ENCODE measurements around the gene OR11G2.
"Not testable (repeated sequence)": the region's sequence is repeated elsewhere in the genome, so short reads cannot be mapped to it uniquely, and the experiment has no call there.

- TF ChIP-seq CTCF, POLR2AphosphoS5, POLR2A, EP300 (IDR thresholded peaks at IDR 0.05): not testable (repeated sequence)
Measured at GRCh38 chr14:20212406-20212805, 21.7 kb downstream of the OR11G2 start.

Measured in upper lobe of left lung (tissue), 4 donors.